ENCODE data around the gene SVIL.
"Not testable (repeated sequence)": the region's sequence is repeated elsewhere in the genome, so short reads cannot be mapped to it uniquely, and the experiment has no call there.

SVIL gene

DNA sequence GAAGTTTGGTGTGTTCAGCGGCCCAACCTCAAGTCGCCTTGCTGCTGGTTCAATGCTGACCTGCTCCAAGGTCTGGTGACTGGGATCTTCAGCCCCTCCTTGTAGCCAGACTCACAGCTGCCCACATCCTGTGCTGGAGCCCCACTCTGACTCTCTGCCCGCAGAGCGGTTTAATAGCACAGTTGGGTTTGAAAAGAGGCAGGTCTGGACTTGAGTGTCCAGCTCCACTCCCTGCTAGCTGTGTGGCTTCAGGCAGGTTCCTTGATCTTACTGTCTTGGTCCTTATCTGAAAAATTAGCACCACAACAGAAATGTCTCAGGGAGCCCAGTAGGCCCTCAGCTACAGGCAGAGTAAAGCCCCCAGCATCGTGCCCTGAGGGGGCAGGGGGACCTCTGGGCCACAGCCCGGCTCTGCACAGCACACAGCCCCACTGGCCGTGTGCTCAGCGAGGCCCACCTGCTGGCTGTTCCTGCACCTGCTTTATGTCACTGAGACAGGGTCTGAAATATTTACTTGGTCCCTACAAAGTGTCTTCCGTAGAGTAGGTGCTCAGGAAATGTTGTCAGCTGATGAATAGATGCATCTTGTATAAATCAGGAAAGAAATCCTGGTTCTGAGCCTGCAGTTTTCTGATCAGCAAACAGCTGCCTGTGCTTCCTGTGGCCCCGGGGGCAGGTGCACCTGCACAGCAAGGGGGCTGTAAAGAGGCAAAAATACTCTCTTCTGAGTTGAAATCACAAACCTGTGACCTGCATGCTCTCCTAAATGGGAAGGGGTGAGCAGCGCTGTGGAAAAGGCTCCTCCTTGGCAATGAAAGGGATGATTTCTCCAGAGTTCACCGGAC lies 155.5 kb downstream of the SVIL start:
- DNase-seq = peak; percentile 42

GRCh38 chr10:29473406-29474100 lies 161.2 kb downstream of the SVIL start:
- DNase-seq = peak; percentile 82

DNA sequence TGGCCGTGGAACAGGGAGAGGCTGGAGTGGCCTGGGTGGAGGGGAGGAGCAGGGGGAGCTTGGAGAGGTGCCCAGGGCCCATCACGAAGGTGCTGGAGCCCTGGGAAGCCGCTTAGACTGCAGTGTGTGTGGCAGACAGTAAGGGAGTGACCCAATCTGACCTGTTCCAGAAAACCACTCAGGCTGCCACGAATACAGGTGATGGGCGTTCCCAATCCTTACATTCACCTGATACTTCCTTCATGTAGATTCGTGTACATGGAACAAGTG lies 161.7 kb downstream of the SVIL start:
- no peak for DNase-seq

- no peak for DNase-seq
Measured at GRCh38 chr10:29472301-29473086, 162.3 kb downstream of the SVIL start.

GRCh38 chr10:29471544-29471859 lies 163.3 kb downstream of the SVIL start:
- DNase-seq = no peak

- DNase-seq = no peak
Measured at GRCh38 chr10:29470843-29471543, 163.8 kb downstream of the SVIL start.

DNA sequence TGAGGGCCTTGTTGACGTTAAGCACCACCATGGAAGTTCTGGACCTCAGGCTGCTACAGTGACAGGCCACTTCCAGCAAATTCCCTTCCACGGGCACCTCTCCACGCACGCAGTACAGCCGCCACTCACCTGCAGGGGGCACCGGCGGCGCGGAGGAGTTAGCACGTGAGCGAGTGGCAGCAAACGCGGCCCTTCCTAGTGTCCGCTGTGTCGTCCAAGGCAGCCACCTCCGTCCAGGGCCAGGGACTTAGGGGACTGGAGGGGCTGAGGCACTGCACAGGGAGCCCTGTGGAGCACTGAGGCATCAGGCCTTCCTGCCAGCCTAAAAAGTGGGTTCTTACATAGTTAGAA lies 164.4 kb downstream of the SVIL start:
- DNase-seq = no peak

DNA sequence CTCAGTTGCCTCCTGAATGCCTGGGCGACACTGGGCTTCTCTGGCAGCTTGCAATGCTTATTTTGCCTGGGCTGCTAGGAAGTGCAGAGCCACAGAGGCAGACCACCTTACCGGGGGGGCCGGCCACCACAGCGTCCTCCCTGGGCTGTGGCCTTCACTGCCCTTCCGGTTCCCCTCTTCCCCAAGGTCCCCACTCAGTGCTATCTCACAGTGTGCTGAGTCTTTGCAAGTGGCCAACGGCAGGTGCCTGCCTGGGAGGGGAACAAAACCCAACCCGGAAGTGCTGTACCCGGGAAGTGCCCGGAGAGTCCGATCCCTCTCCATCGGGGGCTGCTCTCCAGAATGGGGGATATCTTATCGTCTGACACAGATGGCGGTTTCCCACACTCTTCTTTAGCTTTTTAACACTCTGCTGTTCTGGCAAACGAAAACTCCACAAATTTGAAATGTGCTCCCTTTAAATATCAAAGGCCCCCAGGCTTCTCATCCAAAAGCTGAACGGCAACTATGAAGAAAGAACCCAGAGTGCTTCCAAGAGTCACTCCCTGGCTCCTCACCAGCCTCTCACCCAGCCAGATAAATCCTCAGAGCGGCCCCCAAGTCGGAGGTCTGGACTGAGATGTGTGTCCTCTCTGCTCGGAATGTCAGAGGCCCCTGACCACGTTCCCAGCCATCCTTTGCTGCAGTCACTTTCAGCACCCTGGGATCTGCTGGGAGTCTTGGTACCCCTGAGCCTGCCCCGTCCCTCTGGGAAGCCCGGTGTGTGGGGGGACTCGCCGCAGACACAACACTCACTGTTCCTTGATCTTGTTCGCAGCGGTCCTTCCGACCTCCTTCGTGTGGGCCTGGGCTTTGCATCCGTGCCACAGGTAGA lies 165.1 kb downstream of the SVIL start:
- no peak for DNase-seq

- DNase-seq = no peak
Measured at GRCh38 chr10:29465384-29465783, 169.4 kb downstream of the SVIL start.

DNA sequence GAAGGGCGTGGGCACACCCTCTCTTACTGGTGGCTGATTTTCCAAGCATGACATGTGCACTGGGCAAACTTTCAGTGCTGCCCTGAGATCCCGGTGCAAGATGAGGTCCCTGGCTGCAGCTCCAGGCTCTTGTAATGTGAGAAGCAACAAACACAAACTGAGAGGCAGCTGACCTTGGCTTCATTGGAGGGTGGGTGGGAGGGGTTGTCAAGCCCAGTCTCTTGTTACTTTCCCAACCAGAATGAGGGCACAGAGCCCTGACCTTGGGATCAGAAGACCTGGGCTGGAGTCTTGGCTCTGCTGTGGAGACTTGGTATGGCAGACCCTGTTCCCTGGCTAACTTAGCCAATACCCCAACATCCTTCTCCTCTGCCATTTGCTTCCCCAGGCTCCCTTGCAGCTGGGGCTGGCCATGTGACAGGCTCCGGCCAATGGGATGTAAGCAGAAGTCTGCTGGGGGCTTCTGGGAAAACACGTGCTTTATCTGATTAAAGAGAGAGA lies 170.1 kb downstream of the SVIL start:
- DNase-seq = peak; percentile 17

- no peak for DNase-seq
Measured at GRCh38 chr10:29461042-29461441, 173.7 kb downstream of the SVIL start.

DNA sequence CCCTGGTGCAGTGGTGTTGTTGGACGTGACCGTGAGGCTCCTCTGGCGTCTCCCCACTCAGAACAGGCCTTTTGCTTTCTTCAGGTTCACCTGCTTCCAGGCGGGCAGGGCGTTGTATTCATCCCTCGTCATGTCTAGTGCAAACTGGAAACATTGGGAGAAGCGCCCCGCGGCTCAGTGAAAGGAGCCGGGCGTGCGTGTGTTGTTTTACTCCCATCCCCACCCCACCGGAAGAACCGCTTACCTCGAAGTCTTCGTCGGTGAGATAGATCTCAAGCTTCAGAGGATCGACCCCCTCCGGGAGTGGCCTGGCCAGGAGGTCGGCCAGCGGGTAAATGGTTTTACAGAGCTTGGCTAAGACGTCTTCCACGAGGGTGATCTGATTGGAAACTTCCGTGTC lies 176.6 kb downstream of the SVIL start:
- DNase-seq = not testable (repeated sequence)

- DNase-seq = no peak
Measured at GRCh38 chr10:29455095-29455494, 179.7 kb downstream of the SVIL start.

- no peak for DNase-seq
Measured at GRCh38 chr10:29454250-29454649, 180.5 kb downstream of the SVIL start.

GRCh38 chr10:29452546-29452945 lies 182.2 kb downstream of the SVIL start:
- no peak for DNase-seq

DNA sequence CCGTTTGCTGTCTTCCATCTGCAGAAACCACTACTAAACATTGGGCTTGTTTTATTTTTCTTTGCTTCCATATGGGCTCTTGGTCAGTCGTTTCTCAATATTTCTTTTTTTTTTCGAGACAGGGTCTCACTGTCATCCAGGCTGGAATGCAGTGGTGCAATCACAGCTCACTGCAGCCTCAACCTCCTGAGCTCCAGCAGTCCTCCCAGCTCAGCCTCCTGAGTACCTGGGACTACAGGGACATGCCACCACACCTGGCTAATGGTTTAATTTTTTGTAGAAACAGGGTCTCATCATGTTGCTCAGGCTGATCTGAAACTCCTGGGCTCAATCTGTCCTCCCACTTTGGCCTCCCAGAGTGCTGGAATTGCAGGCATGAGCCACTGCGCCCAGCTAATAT lies 182.8 kb downstream of the SVIL start:
- no peak for DNase-seq

- DNase-seq = no peak
Measured at GRCh38 chr10:29450405-29450804, 184.4 kb downstream of the SVIL start.

GRCh38 chr10:29448756-29449592 lies 185.8 kb downstream of the SVIL start:
- DNase-seq = peak; percentile 30

DNA sequence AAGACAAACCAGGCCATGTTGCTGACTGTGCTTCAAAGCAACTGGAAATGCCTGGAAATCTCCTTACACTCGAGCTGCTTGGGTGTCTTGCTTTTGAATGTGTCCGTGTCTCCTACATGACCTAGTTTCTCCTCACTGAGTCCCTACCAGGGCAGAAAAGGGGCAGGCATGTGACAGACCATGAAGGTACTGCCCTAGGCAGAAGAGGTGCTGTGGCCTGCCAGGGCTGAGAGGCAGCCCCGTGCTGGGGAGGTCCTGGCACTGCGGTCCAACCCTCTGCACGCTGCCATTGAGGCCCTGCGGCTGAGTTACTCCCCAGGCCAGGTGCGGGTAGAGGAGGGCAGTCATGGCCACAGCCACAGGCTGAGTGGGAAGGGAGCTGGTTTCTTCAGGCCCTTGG lies 186.6 kb downstream of the SVIL start:
- no peak for DNase-seq

- no peak for DNase-seq
Measured at GRCh38 chr10:29446327-29446726, 188.4 kb downstream of the SVIL start.
